Bronchial epithelial cell (primary cell): ENCODE measurements around the gene RELA. TPM values are rescaled to one million over a fixed set of nuclear protein-coding genes. Genes with fewer than 3 reads are reported as not detected.

Experiments
- DNase-seq: peaks from one replicate; pipeline ENCODE4 v3.0.0-alpha.2; 2010; ENCODE audit warnings: low read depth
- FAIRE-seq: peaks from 2 replicates; lab custom pipeline; 2011; peaks lifted over from hg19 to GRCh38; lab: Jason Lieb, UNC
- H3K27me3 ChIP-seq: 2 replicates; pipeline ENCODE4 v1.5.1; 2011; ENCODE audit warnings: low read length; ENCODE audit not compliant: control insufficient read depth, insufficient read depth
- H3K36me3 ChIP-seq: 2 replicates; pipeline ENCODE4 v1.5.1; 2011; ENCODE audit warnings: low read length; ENCODE audit not compliant: control insufficient read depth, insufficient read depth
- H3K4me3 ChIP-seq: 2 replicates; pipeline ENCODE4 v1.5.1; 2011; ENCODE audit warnings: mild to moderate bottlenecking, low read depth, low read length, control low read depth
- CTCF ChIP-seq: IDR thresholded peaks from 2 replicates; pipeline ENCODE4 v1.5.1; 2011; ENCODE audit warnings: mild to moderate bottlenecking, moderate library complexity, low read length, control low read depth, inconsistent platforms; ENCODE audit not compliant: insufficient read depth, severe bottlenecking
- total RNA-seq: library from RNA; depleted of rRNA; stranded (reverse); fragments of >200 nt; gene quantifications from 2 replicates; pipeline ENCODE4 v1.2.1, GENCODE V29; 2014

Gene RELA
- total RNA-seq, 1 donor from 2014 or later: 9.5 TPM

- TF ChIP-seq CTCF: no peak
- no peak for FAIRE-seq
- H3K27me3 ChIP-seq: no peaks in the 10 kb centered on the region
Measured at GRCh38 chr11:65680192-65680743, 17.6 kb upstream of the RELA start.

GRCh38 chr11:65672982-65673381 lies 10.3 kb upstream of the RELA start:
- Histone ChIP-seq H3K4me3 (no peak overlapping the region), H3K36me3 (no peaks in the 10 kb centered on the region), H3K27me3 (no peaks in the 10 kb centered on the region)
- DNase-seq: no peak
- FAIRE-seq: no peak
- no peak for TF ChIP-seq CTCF

More at GRCh38 chr11:65680192-65680743, 17.6 kb upstream of the RELA start:
- Histone ChIP-seq H3K4me3 (no peak overlapping the region), H3K36me3 (no peaks in the 10 kb centered on the region)
- no peak for DNase-seq

GRCh38 chr11:65672180-65672860 lies 9.6 kb upstream of the RELA start:
- no peak for TF ChIP-seq CTCF
- FAIRE-seq (no peak), DNase-seq (no peak)
- Histone ChIP-seq H3K27me3 (no peaks in the 10 kb centered on the region), H3K4me3 (no peak overlapping the region), H3K36me3 (no peaks in the 10 kb centered on the region)

GRCh38 chr11:65663639-65664200 lies 1.0 kb upstream of the RELA start:
- FAIRE-seq: no peak
- TF ChIP-seq CTCF: no peak
- peak; percentile 31 for DNase-seq

GRCh38 chr11:65662247-65662798 lies 393 bp downstream of the RELA start:
- peak overlapping the region; percentile 74 for H3K4me3 ChIP-seq

More at GRCh38 chr11:65663639-65664200, 1.0 kb upstream of the RELA start:
- Histone ChIP-seq H3K4me3 (peak overlapping the region; percentile 74), H3K27me3 (no peaks in the 10 kb centered on the region), H3K36me3 (peaks cover 22% of the 10 kb centered on the region)

More at GRCh38 chr11:65662247-65662798, 393 bp downstream of the RELA start:
- no peak for TF ChIP-seq CTCF
- DNase-seq: no peak
- FAIRE-seq: no peak
- Histone ChIP-seq H3K36me3 (peaks cover 31% of the 10 kb centered on the region), H3K27me3 (no peaks in the 10 kb centered on the region)
